K562 (cell line): ENCODE measurements around the gene SLC4A5. TPM values are rescaled to one million over a fixed set of nuclear protein-coding genes. Genes with fewer than 3 reads are reported as not detected.
A peak's percentile ranks its signal among the peaks of the same experiment; 100 is the strongest.

Experiments used
- ATAC-seq: fragments of 200-7000 bp; cut with Tn5 transposase; 3 replicates; pipeline ENCODE4 v1.9.1; 2020; ENCODE audit warnings: moderate library complexity
- BruUV-seq: library from RNA; stranded (reverse); fragments of 400-500 nt; replicated peaks from 2 replicates; lab custom pipeline; 2021; lab: Mats Ljungman, UMichigan
- CTCF ChIA-PET: fragments of 300-600 bp; formaldehyde crosslinking; extraction: SDS; loops from one replicate; lab custom pipeline; 2021; ENCODE audit warnings: low intra/inter-chr PET ratio; lab: Yijun Ruan, JAX
- POLR2A ChIA-PET: fragments of 300-600, 350-650 bp; sonication (Branson Sonifier 250); formaldehyde crosslinking; extraction: SDS; loops from one replicate; lab custom pipeline; 2021; ENCODE audit warnings: antibody characterized with exemption, inconsistent platforms; lab: Yijun Ruan, JAX
- DNase-seq, 4 experiments: peaks; one replicate each; pipeline versions ENCODE4 v3.0.0 to v3.0.0-alpha.2; 2011 to 2018; ENCODE audit warnings: low spot score in 3 of 4, mixed read lengths in 3 of 4; ENCODE audit errors: extremely low read depth in 1 of 4
- FAIRE-seq: peaks from 2 replicates; lab custom pipeline; 2011; peaks lifted over from hg19 to GRCh38; lab: Jason Lieb, UNC
- H2AFZ ChIP-seq: 2 replicates; pipeline ENCODE4 v1.6.0; 2011; ENCODE audit warnings: low read depth, low read length, control low read depth, inconsistent platforms
- H3K27ac ChIP-seq: fragments of 200-600 bp; 3 replicates; pipeline ENCODE4 v1.8.0; 2011; ENCODE audit warnings: low read depth, mild to moderate bottlenecking, control low read depth, inconsistent platforms, low read length, moderate library complexity, mixed read lengths; ENCODE audit errors: extremely low read depth
- H3K27me3 ChIP-seq, 2 experiments: fragments of 300-600 bp in 1 of 2; 2 replicates in 1 of 2; 3 replicates in 1 of 2; pipeline versions ENCODE4 v1.6.0 to v1.8.0; 2011; ENCODE audit warnings: inconsistent platforms in 2 of 2, low read length in 2 of 2, mild to moderate bottlenecking in 1 of 2, mixed read lengths in 1 of 2, moderate library complexity in 1 of 2; ENCODE audit not compliant: control insufficient read depth in 2 of 2, insufficient read depth in 2 of 2
- H3K36me3 ChIP-seq: fragments of 300-600 bp; 3 replicates; pipeline ENCODE4 v1.8.0; 2011; ENCODE audit warnings: mild to moderate bottlenecking, low read length, inconsistent platforms; ENCODE audit not compliant: control insufficient read depth, insufficient read depth
- H3K4me1 ChIP-seq, 2 experiments: fragments of 200-600 bp in 1 of 2; replicated peaks in 1 of 2; 2 replicates in 1 of 2; 3 replicates in 1 of 2; pipeline versions ENCODE4 v1.5.1 to v1.8.0; 2011; ENCODE audit warnings: inconsistent platforms in 2 of 2, low read length in 2 of 2, mild to moderate bottlenecking in 1 of 2, mixed read lengths in 1 of 2, moderate library complexity in 1 of 2; ENCODE audit not compliant: control insufficient read depth in 2 of 2, insufficient read depth in 2 of 2
- H3K4me2 ChIP-seq: 2 replicates; pipeline ENCODE4 v1.6.1; 2011; ENCODE audit warnings: low read length, control low read depth, inconsistent platforms, mixed read lengths; ENCODE audit not compliant: insufficient read depth
- H3K4me3 ChIP-seq: fragments of 200-600 bp; sonication (generic), shearing (Covaris generic); 2 replicates; pipeline ENCODE4 v1.5.1; 2016; ENCODE audit warnings: control low read depth, inconsistent platforms
- H3K79me2 ChIP-seq: fragments of 200-600 bp; 3 replicates; pipeline ENCODE4 v1.8.0; 2011; ENCODE audit warnings: low read length, inconsistent platforms; ENCODE audit not compliant: control insufficient read depth, insufficient read depth
- H3K9ac ChIP-seq, 2 experiments: 2 replicates each; pipeline versions ENCODE4 v1.6.0 to v1.6.1; 2011; ENCODE audit warnings: low read depth in 2 of 2, low read length in 2 of 2, control low read depth in 1 of 2, inconsistent platforms in 1 of 2, mild to moderate bottlenecking in 1 of 2, mixed read lengths in 1 of 2; ENCODE audit not compliant: insufficient read depth in 1 of 2
- H3K9me1 ChIP-seq: one replicate; pipeline ENCODE4 v1.6.0; 2011; ENCODE audit warnings: inconsistent platforms, mild to moderate bottlenecking, low read length, moderate library complexity; ENCODE audit not compliant: control insufficient read depth, insufficient read depth
- H3K9me3 ChIP-seq: replicated peaks from 2 replicates; pipeline ENCODE4 v1.5.1; 2011; ENCODE audit warnings: low read depth, low read length, inconsistent platforms; ENCODE audit not compliant: control insufficient read depth, insufficient read depth
- H4K20me1 ChIP-seq: replicated peaks from 2 replicates; pipeline ENCODE4 v1.6.1; 2011; ENCODE audit warnings: low read length, inconsistent platforms, mixed read lengths; ENCODE audit not compliant: control insufficient read depth, insufficient read depth
- AFF1 ChIP-seq, 2 experiments: fragments of 450-650 bp; IDR thresholded peaks; 2 replicates each; pipeline ENCODE4 v1.6.1; 2018; ENCODE audit warnings: mild to moderate bottlenecking in 2 of 2, low read depth in 1 of 2; ENCODE audit not compliant: partially characterized antibody in 2 of 2
- CREM ChIP-seq: IDR thresholded peaks from 2 replicates; pipeline ENCODE4 v1.6.1; 2014; ENCODE audit warnings: antibody characterized with exemption, low read depth
- GTF2E2 ChIP-seq: fragments of 200-800 bp; sonication (Bioruptor generic); IDR thresholded peaks from 2 replicates; pipeline ENCODE4 v1.6.1; 2016; ENCODE audit warnings: missing genetic modification characterization, missing compliant biosample characterization
- NR2C2 ChIP-seq, 2 experiments: fragments of 200-800 bp in 1 of 2; sonication (Bioruptor generic) in 1 of 2; sonication (generic) in 1 of 2; formaldehyde crosslinking in 1 of 2; IDR thresholded peaks; 2 replicates each; pipeline versions ENCODE4 v1.6.1 to v1.8.0; 2016 to 2022; ENCODE audit warnings: mild to moderate bottlenecking in 1 of 2, missing compliant biosample characterization in 1 of 2, missing genetic modification characterization in 1 of 2, missing genetic modification reagents in 1 of 2
- NRF1 ChIP-seq, 2 experiments: fragments of 450-650 bp; IDR thresholded peaks in 1 of 2; conservative IDR thresholded peaks in 1 of 2; 2 replicates each; pipeline ENCODE4 v1.6.1; 2014; ENCODE audit warnings: mild to moderate bottlenecking in 2 of 2
- POLR2A ChIP-seq: fragments of 450-650 bp; conservative IDR thresholded peaks from 2 replicates; pipeline ENCODE4 v1.6.1; 2016
- PRPF4 ChIP-seq: fragments of 200-400 bp; formaldehyde crosslinking; IDR thresholded peaks from one replicate; pipeline ENCODE4 v1.6.1; 2017; ENCODE audit warnings: low read length, low read depth, mild to moderate bottlenecking; ENCODE audit not compliant: insufficient read depth, poor library complexity, severe bottlenecking
- SMARCA5 ChIP-seq: fragments of 450-650 bp; IDR thresholded peaks from 2 replicates; pipeline ENCODE4 v1.6.1; 2016
- SPI1 ChIP-seq: IDR thresholded peaks from 2 replicates; pipeline ENCODE4 v1.6.1; 2011; ENCODE audit warnings: low read depth, low read length, control low read depth, borderline replicate concordance
- TAF7 ChIP-seq: fragments of 450-650 bp; IDR thresholded peaks from 2 replicates; pipeline ENCODE4 v1.6.1; 2016; ENCODE audit warnings: missing genetic modification characterization, missing compliant biosample characterization
- ZNF253 ChIP-seq: fragments of 250-450 bp; sonication (Bioruptor Pico); conservative IDR thresholded peaks from 2 replicates; pipeline ENCODE4 v1.6.1; 2021; ENCODE audit warnings: mild to moderate bottlenecking
- ZNF384 ChIP-seq: IDR thresholded peaks from 2 replicates; pipeline ENCODE4 v1.6.1; 2012; ENCODE audit warnings: low read depth, low read length, improper control_type of control experiment
- WGBS: fragments of 100-300 bp; shearing (Covaris generic); methylation state at CpG from one replicate; pipeline ENCODE4 v1.1.6; 2016; ENCODE audit warnings: low coverage, mixed read lengths; ENCODE audit not compliant: insufficient coverage; ENCODE audit errors: missing lambda C conversion rate; 5-methylcytosine and 5-hydroxymethylcytosine counted together
- in situ Hi-C: fragments of 300-500 bp; cut with MboI; formaldehyde crosslinking; loops from 4 replicates; pipeline ENCODE4 v1.15.0; 2018; ENCODE audit warnings: inconsistent platforms, mixed read lengths
- intact Hi-C: fragments of 100-400 bp; cut with micrococcal nuclease; formaldehyde crosslinking; loops from 2 replicates; pipeline ENCODE4 v1.14.2; 2022
- polyA plus RNA-seq, 8 experiments: library from polyadenylated mRNA; depleted of rRNA in 4 of 8; stranded (reverse) in 5 of 8; unstranded in 3 of 8; fragments of >200 nt; fragmentation: Nextera tagmentation in 2 of 8; fragmentation: Illumina TruSeq in 1 of 8; extraction: Ambion mirVana in 2 of 8; extraction: Trizol in 1 of 8; gene quantifications; 2 replicates each; pipeline versions ENCODE4 v1.2.1 to v1.2.3, GENCODE V29; 2011 to 2014; ENCODE audit warnings: inconsistent platforms in 1 of 8, missing spikeins in 1 of 8
- total RNA-seq, 7 experiments: library from RNA; depleted of rRNA in 6 of 7; stranded (reverse); fragments of >200 nt in 6 of 7; fragmentation: Illumina TruSeq in 2 of 7; extraction: Trizol in 2 of 7; gene quantifications; 2 replicates each; pipeline versions ENCODE4 v1.2.1 to v1.2.3, GENCODE V29; 2011 to 2021; ENCODE audit warnings: low replicate concordance in 1 of 7
- TF ChIP-seq, protein P1 (sequence below), 3 experiments: IDR thresholded peaks in 2 of 3; conservative IDR thresholded peaks in 1 of 3; 2 replicates each; pipeline ENCODE4 v1.5.1; 2011 to 2012; ENCODE audit warnings: low read length in 3 of 3, mild to moderate bottlenecking in 3 of 3, control low read depth in 2 of 3, improper control_type of control experiment in 1 of 3, inconsistent platforms in 1 of 3, low read depth in 1 of 3, mixed read lengths in 1 of 3, moderate library complexity in 1 of 3; ENCODE audit not compliant: insufficient read depth in 2 of 3

The SLC4A5 gene
- total and polyA plus RNA-seq, 9 of the 15 experiments (the other 6 are each of a cell fraction or from before 2014, with no cell fraction given): 0.03 to 0.77 (median 0.14) TPM; not detected in 1

DNA sequence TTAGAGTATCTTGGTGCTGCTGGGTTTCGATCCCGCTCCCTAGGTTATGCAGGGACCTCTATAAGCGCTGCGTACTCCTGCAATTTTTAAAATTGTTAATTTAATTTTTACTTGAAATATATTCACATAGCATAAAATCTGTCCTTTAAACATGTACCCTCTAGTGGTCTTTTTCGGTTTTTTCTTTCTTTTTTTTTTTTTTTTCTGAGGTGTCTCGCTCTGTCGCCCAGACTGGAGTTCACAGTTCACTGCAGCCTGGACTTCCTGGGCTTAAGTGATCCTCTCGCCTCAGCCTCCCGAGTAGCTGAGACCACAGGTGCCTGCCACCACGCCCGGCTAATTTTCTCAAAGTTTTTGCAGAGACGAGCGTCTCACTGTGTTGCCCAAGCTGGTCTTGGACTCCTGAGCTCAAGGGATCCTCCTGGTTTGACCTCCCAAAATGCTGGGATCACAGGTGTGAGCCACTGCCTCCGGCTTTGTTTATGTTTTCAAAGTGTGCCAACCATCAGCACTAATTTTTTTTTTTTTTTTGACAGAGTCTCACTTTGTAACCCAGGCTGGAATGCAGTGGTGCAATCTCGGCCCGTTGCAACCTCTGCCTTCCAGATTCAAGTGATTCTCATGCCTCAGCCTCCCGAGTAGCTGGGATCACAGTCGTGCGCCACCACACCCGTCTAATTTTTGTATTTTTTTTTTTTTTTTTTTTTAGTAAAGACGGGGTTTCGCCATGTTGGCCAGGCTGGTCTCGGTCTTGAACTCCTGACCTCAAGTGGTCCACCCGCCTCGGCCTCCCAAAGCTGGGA, 164.0 kb downstream of the SLC4A5 start:
- no peaks in the 10 kb centered on the region; the same call in 1 of the 2 replicates for H4K20me1 ChIP-seq
- in situ Hi-C loops: no loop called here
- H3K9ac ChIP-seq: peak overlapping the region; percentile 79 to 95; a peak in 3 of 4 replicates
- H3K4me3 ChIP-seq: peak overlapping the region; percentile 81
- H3K27ac ChIP-seq: peak overlapping the region; percentile 43; the same call in 1 of the 3 replicates
- FAIRE-seq (no peak), ATAC-seq (peak; percentile 4), DNase-seq (peak in 1 of 4 experiments; percentile 39)
- H3K4me1 ChIP-seq: peaks cover 14 to 19% of the 10 kb centered on the region in 2 experiments
- no peaks in the 10 kb centered on the region for H3K27me3 ChIP-seq
- H3K9me1 ChIP-seq: no peaks in the 10 kb centered on the region
- intact Hi-C loops: no loop called here
- peaks cover 44% of the 10 kb centered on the region for H3K79me2 ChIP-seq
- TSS peak; percentile 88 for BruUV-seq
- peaks cover 17% of the 10 kb centered on the region; the same call in 2 of the 3 replicates for H3K36me3 ChIP-seq
- peak overlapping the region; percentile 60 for H2AFZ ChIP-seq
- ChIA-PET CTCF (interaction anchor here (0.7 kb wide), 1 partner anchor 337 kb away, joined by 3 read pairs; no protein-coding TSS in a partner anchor), POLR2A (interaction anchor here (0.6 to 6.5 kb wide), 13 partner anchors 9 to 399 kb away, joined by 3 to 98 read pairs (median 6); partner anchors contain the start of genes BOLA3, DUSP11 and MTHFD2)
- H3K9me3 ChIP-seq: no peaks in the 10 kb centered on the region
- 10% methylated on average over 12 of the region's 25 CpGs for WGBS
- H3K4me2 ChIP-seq: peak overlapping the region; percentile 86
- TF ChIP-seq AFF1 (IDR thresholded peaks at IDR 0.05; ENCODE audit: low read depth in 1 of 2, partially characterized antibody in 2 of 2): peak in 1 of 2 experiments; percentile 53
- peak; percentile 90 for TF ChIP-seq ZNF384
- peak; percentile 1 for TF ChIP-seq CREM
- no peak; the same call in 1 of the 2 replicates for TF ChIP-seq POLR2A
- TF ChIP-seq ZNF253 (CRISPR knock-in tag): no peak
- peak in 1 of 2 experiments; percentile 42; a peak in 1 of 4 replicates for TF ChIP-seq NRF1 (conservative IDR thresholded peaks at IDR 0.05 in 1 of 2, IDR thresholded peaks at IDR 0.05 in 1 of 2)
- no peak for TF ChIP-seq PRPF4
- TF ChIP-seq NR2C2 (CRISPR knock-in tag; IDR thresholded peaks at IDR 0.05): no peak
- peak; percentile 77 for TF ChIP-seq NR2C2 (tag; IDR thresholded peaks at IDR 0.05)
- peak; percentile 12; the same call in 1 of the 2 replicates for TF ChIP-seq GTF2E2 (tag)
- peak; percentile 58; the same call in 1 of the 2 replicates for TF ChIP-seq SMARCA5
- TF ChIP-seq, protein P1, sequence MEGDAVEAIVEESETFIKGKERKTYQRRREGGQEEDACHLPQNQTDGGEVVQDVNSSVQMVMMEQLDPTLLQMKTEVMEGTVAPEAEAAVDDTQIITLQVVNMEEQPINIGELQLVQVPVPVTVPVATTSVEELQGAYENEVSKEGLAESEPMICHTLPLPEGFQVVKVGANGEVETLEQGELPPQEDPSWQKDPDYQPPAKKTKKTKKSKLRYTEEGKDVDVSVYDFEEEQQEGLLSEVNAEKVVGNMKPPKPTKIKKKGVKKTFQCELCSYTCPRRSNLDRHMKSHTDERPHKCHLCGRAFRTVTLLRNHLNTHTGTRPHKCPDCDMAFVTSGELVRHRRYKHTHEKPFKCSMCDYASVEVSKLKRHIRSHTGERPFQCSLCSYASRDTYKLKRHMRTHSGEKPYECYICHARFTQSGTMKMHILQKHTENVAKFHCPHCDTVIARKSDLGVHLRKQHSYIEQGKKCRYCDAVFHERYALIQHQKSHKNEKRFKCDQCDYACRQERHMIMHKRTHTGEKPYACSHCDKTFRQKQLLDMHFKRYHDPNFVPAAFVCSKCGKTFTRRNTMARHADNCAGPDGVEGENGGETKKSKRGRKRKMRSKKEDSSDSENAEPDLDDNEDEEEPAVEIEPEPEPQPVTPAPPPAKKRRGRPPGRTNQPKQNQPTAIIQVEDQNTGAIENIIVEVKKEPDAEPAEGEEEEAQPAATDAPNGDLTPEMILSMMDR (IDR thresholded peaks at IDR 0.05 in 2 of 3, conservative IDR thresholded peaks at IDR 0.05 in 1 of 3; ENCODE audit: insufficient read depth in 2 of 3, low read depth in 1 of 3, low read length in 3 of 3): peak in 1 of 3 experiments; percentile 13; a peak in 3 of 6 replicates
- TF ChIP-seq SPI1: no peak
- 0 out of 2 replicates have a peak, but pooled peaks have one; percentile 23 for TF ChIP-seq TAF7 (tag)
